Chondrocyte (in vitro differentiated cells): ENCODE results near the gene MARCO. TPM values are rescaled to one million over a fixed set of nuclear protein-coding genes. Genes with fewer than 3 reads are reported as not detected.

Experiments used
- DNase-seq: peaks from one replicate; pipeline ENCODE4 v3.0.0; 2021; ENCODE audit warnings: mixed read lengths, low spot score
- H3K27ac Mint-ChIP-seq: one replicate; pipeline ENCODE4 v1.8.0; 2021; ENCODE audit warnings: mild to moderate bottlenecking, moderate library complexity, mixed read lengths; ENCODE audit not compliant: unreplicated experiment
- H3K27me3 Mint-ChIP-seq: 2 replicates; pipeline ENCODE4 v1.8.0; 2021; ENCODE audit warnings: low read depth, mixed read lengths
- H3K36me3 Mint-ChIP-seq: 2 replicates; pipeline ENCODE4 v1.8.0; 2021; ENCODE audit warnings: low read depth, mixed read lengths
- H3K4me1 Mint-ChIP-seq: 2 replicates; pipeline ENCODE4 v1.8.0; 2021; ENCODE audit warnings: low read depth, mild to moderate bottlenecking, mixed read lengths
- H3K4me3 Mint-ChIP-seq: one replicate; pipeline ENCODE4 v1.8.0; 2021; ENCODE audit warnings: mild to moderate bottlenecking, moderate library complexity, mixed read lengths; ENCODE audit not compliant: unreplicated experiment
- H3K9me3 Mint-ChIP-seq: 2 replicates; pipeline ENCODE4 v1.8.0; 2021; ENCODE audit warnings: low read depth, mixed read lengths
- total RNA-seq: library from RNA; stranded (reverse); gene quantifications from 3 replicates; pipeline ENCODE4 v1.2.1, GENCODE V29; 2021
- TF ChIP-seq, protein P1 (sequence below): fragments of 200-600 bp; sonication (generic); IDR thresholded peaks from 2 replicates; pipeline ENCODE4 v1.5.0; 2021; ENCODE audit warnings: antibody characterized with exemption, mild to moderate bottlenecking, moderate library complexity

The MARCO gene
- total RNA-seq, 1 donor from 2014 or later = not detected

DNA sequence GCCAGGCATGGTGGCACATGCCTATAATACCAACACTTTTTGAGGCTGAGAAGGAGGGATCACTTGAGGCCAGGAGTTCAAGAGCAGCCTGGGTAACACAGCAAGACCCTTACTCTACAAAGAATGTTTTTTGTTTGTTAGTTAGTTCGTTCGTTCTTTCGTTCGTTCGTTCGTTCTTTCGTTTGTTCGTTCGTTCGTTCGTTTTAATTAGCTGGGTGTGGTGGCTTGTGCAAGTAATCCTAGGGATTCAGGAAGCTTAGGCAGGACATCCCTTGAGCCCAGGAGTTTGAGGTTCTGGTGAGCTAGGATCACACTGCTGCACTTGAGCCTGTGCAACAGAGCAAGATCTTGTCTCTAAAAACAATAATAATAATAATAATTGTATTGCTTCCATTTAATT lies 98.7 kb downstream of the MARCO start:
- H3K27ac Mint-ChIP-seq = no peak overlapping the region
- TF ChIP-seq, protein P1, sequence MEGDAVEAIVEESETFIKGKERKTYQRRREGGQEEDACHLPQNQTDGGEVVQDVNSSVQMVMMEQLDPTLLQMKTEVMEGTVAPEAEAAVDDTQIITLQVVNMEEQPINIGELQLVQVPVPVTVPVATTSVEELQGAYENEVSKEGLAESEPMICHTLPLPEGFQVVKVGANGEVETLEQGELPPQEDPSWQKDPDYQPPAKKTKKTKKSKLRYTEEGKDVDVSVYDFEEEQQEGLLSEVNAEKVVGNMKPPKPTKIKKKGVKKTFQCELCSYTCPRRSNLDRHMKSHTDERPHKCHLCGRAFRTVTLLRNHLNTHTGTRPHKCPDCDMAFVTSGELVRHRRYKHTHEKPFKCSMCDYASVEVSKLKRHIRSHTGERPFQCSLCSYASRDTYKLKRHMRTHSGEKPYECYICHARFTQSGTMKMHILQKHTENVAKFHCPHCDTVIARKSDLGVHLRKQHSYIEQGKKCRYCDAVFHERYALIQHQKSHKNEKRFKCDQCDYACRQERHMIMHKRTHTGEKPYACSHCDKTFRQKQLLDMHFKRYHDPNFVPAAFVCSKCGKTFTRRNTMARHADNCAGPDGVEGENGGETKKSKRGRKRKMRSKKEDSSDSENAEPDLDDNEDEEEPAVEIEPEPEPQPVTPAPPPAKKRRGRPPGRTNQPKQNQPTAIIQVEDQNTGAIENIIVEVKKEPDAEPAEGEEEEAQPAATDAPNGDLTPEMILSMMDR = no peak
- H3K36me3 Mint-ChIP-seq = no peaks in the 10 kb centered on the region
- no peak for DNase-seq
- no peak overlapping the region for H3K4me3 Mint-ChIP-seq
- peaks cover 15% of the 10 kb centered on the region for H3K27me3 Mint-ChIP-seq
- H3K9me3 Mint-ChIP-seq = peaks cover 9% of the 10 kb centered on the region
- H3K4me1 Mint-ChIP-seq = no peaks in the 10 kb centered on the region

Other genes starting within 250 kb of the MARCO start
- not detected in 3 replicates for gene EN1, start 94.5 kb upstream of the MARCO start, total RNA-seq
- not detected in 3 replicates for gene C1QL2, start 216.6 kb downstream of the MARCO start, total RNA-seq